Trophoblast cell (in vitro differentiated cells and primary cell): ENCODE data around the gene EVI2B.
A peak's percentile ranks its signal among the peaks of the same experiment; 100 is the strongest.
"Not testable (repeated sequence)": the region's sequence is repeated elsewhere in the genome, so short reads cannot be mapped to it uniquely, and the experiment has no call there.

Experiments
- DNase-seq, 2 donors: peaks; one replicate each; pipeline ENCODE4 v3.0.0-alpha.2; 2016
- H2AFZ ChIP-seq: 2 replicates; pipeline ENCODE4 v1.6.1; 2013; ENCODE audit warnings: low read length, moderate library complexity, mild to moderate bottlenecking; ENCODE audit not compliant: insufficient read depth, poor library complexity
- H2AK5ac ChIP-seq: 2 replicates; pipeline ENCODE4 v1.6.1; 2013; ENCODE audit warnings: mild to moderate bottlenecking, low read length
- H2BK120ac ChIP-seq: 2 replicates; pipeline ENCODE4 v1.6.1; 2013; ENCODE audit warnings: low read length, mild to moderate bottlenecking, moderate library complexity; ENCODE audit not compliant: insufficient read depth, poor library complexity
- H2BK12ac ChIP-seq: 2 replicates; pipeline ENCODE4 v1.6.1; 2013; ENCODE audit warnings: mild to moderate bottlenecking, low read length, moderate library complexity
- H2BK5ac ChIP-seq: 2 replicates; pipeline ENCODE4 v1.6.1; 2013; ENCODE audit warnings: low read length, low read depth, moderate library complexity, mild to moderate bottlenecking; ENCODE audit not compliant: poor library complexity
- H3K14ac ChIP-seq: 2 replicates; pipeline ENCODE4 v1.6.1; 2013; ENCODE audit warnings: mild to moderate bottlenecking, low read length
- H3K18ac ChIP-seq: 2 replicates; pipeline ENCODE4 v1.6.1; 2013; ENCODE audit warnings: mild to moderate bottlenecking, low read length
- H3K23ac ChIP-seq: 2 replicates; pipeline ENCODE4 v1.6.1; 2013; ENCODE audit warnings: low read length
- H3K27ac ChIP-seq: 2 replicates; pipeline ENCODE4 v1.5.1; 2013; ENCODE audit warnings: low read depth, mild to moderate bottlenecking, inconsistent platforms, low read length, moderate library complexity
- H3K27me3 ChIP-seq: 2 replicates; pipeline ENCODE4 v1.6.1; 2013; ENCODE audit warnings: inconsistent platforms, mild to moderate bottlenecking, low read length, moderate library complexity; ENCODE audit not compliant: insufficient read depth
- H3K36me3 ChIP-seq, 2 experiments: 1 replicate in 1 of 2; 2 replicates in 1 of 2; pipeline ENCODE4 v1.6.1; 2013; ENCODE audit warnings: low read length in 2 of 2, mild to moderate bottlenecking in 2 of 2, moderate library complexity in 1 of 2; ENCODE audit not compliant: insufficient read depth in 2 of 2, control insufficient read depth in 1 of 2
- H3K4ac ChIP-seq: 2 replicates; pipeline ENCODE4 v1.6.1; 2013; ENCODE audit warnings: low read depth, mild to moderate bottlenecking, low read length, moderate library complexity
- H3K4me1 ChIP-seq, 2 experiments: 1 replicate in 1 of 2; 2 replicates in 1 of 2; pipeline ENCODE4 v1.6.1; 2013; ENCODE audit warnings: low read length in 2 of 2, mild to moderate bottlenecking in 2 of 2, moderate library complexity in 1 of 2; ENCODE audit not compliant: insufficient read depth in 2 of 2, control insufficient read depth in 1 of 2
- H3K4me2 ChIP-seq: 2 replicates; pipeline ENCODE4 v1.6.1; 2013; ENCODE audit warnings: inconsistent platforms, mild to moderate bottlenecking, low read length, moderate library complexity
- H3K4me3 ChIP-seq: 2 replicates; pipeline ENCODE4 v1.5.1; 2013; ENCODE audit warnings: mild to moderate bottlenecking, low read depth, low read length, inconsistent platforms
- H3K79me1 ChIP-seq: one replicate; pipeline ENCODE4 v1.6.1; 2013; ENCODE audit warnings: low read length
- H3K79me2 ChIP-seq: 2 replicates; pipeline ENCODE4 v1.6.1; 2013; ENCODE audit warnings: low read length, mild to moderate bottlenecking; ENCODE audit not compliant: control insufficient read depth, insufficient read depth, poor library complexity
- H3K9ac ChIP-seq: 2 replicates; pipeline ENCODE4 v1.6.1; 2013; ENCODE audit warnings: mild to moderate bottlenecking, low read length
- H3K9me3 ChIP-seq: 2 replicates; pipeline ENCODE4 v1.6.1; 2013; ENCODE audit warnings: low read depth, mild to moderate bottlenecking, control low read depth, inconsistent platforms, low read length; ENCODE audit not compliant: insufficient read depth
- H4K12ac ChIP-seq: 2 replicates; pipeline ENCODE4 v1.6.1; 2013; ENCODE audit warnings: low read depth, mild to moderate bottlenecking, low read length, moderate library complexity
- H4K8ac ChIP-seq: 2 replicates; pipeline ENCODE4 v1.6.1; 2013; ENCODE audit warnings: low read depth, mild to moderate bottlenecking, low read length, moderate library complexity
- H4K91ac ChIP-seq: one replicate; pipeline ENCODE4 v1.6.1; 2013; ENCODE audit warnings: low read depth, mild to moderate bottlenecking, low read length, moderate library complexity
- WGBS: extraction: QIAGEN DNeasy Blood & Tissue Kit; methylation state at CpG from one replicate; pipeline ENCODE4 v1.1.7; 2013; ENCODE audit warnings: missing lambda C conversion rate; ENCODE audit not compliant: insufficient read length, insufficient coverage; ENCODE audit errors: extremely low coverage; 5-methylcytosine and 5-hydroxymethylcytosine counted together

The EVI2B gene

GRCh38 chr17:31349454-31349853, 35.6 kb upstream of the EVI2B start:
- Histone ChIP-seq H3K27me3 (no peaks in the 10 kb centered on the region), H2BK120ac (no peak overlapping the region), H2AK5ac (no peak overlapping the region), H3K4me2 (no peak overlapping the region), H2BK12ac (no peak overlapping the region), H3K9me3 (no peaks in the 10 kb centered on the region), H2AFZ (no peak overlapping the region), H3K4me3 (no peak overlapping the region), H4K12ac (no peak overlapping the region), H4K91ac (no peak overlapping the region), H3K4ac (no peak overlapping the region), H3K79me2 (no peaks in the 10 kb centered on the region), H3K27ac (no peak overlapping the region), H3K9ac (no peak overlapping the region), H3K79me1 (no peaks in the 10 kb centered on the region), H4K8ac (no peak overlapping the region), H2BK5ac (no peak overlapping the region), H3K36me3 (peaks cover 7 to 8% of the 10 kb centered on the region in 2 experiments), H3K14ac (no peak overlapping the region), H3K4me1 (no peaks in the 10 kb centered on the region), H3K23ac (no peak overlapping the region), H3K18ac (no peak overlapping the region)
- DNase-seq: no peak

- H3K4ac ChIP-seq, H3K79me1 ChIP-seq, H3K18ac ChIP-seq, H2BK120ac ChIP-seq, H3K4me1 ChIP-seq, H3K79me2 ChIP-seq, H3K4me3 ChIP-seq, H2AK5ac ChIP-seq, H4K91ac ChIP-seq, H3K9ac ChIP-seq, H4K8ac ChIP-seq, H2BK5ac ChIP-seq, H2AFZ ChIP-seq, H3K9me3 ChIP-seq, H4K12ac ChIP-seq, H3K14ac ChIP-seq, H3K27ac ChIP-seq, H3K27me3 ChIP-seq, H2BK12ac ChIP-seq, DNase-seq, H3K23ac ChIP-seq, H3K4me2 ChIP-seq: not testable (repeated sequence)
- H3K36me3 ChIP-seq: peaks cover 6 to 11% of the 10 kb centered on the region in 2 experiments
- WGBS: no CpG with 5 or more reads among the region's 34 CpGs
Observed at GRCh38 chr17:31345191-31345747, 31.4 kb upstream of the EVI2B start.

- H2BK5ac ChIP-seq: no peak overlapping the region
- H2BK120ac ChIP-seq: no peak overlapping the region
- H3K18ac ChIP-seq: no peak overlapping the region
- H3K23ac ChIP-seq: no peak overlapping the region
- no CpG with 5 or more reads among the region's 6 CpGs for WGBS
- no peaks in the 10 kb centered on the region for H3K27me3 ChIP-seq
- H2AK5ac ChIP-seq: no peak overlapping the region
- H3K4ac ChIP-seq: no peak overlapping the region
- H2AFZ ChIP-seq: no peak overlapping the region
- no peaks in the 10 kb centered on the region for H3K4me1 ChIP-seq
- no peak overlapping the region for H2BK12ac ChIP-seq
- no peak overlapping the region for H4K8ac ChIP-seq
- H3K9me3 ChIP-seq: no peaks in the 10 kb centered on the region
- no peak overlapping the region for H3K4me2 ChIP-seq
- no peak overlapping the region for H3K9ac ChIP-seq
- no peaks in the 10 kb centered on the region for H3K79me2 ChIP-seq
- no peak overlapping the region for H3K27ac ChIP-seq
- no peak overlapping the region for H3K4me3 ChIP-seq
- no peak overlapping the region for H4K12ac ChIP-seq
- no peak overlapping the region for H4K91ac ChIP-seq
- H3K14ac ChIP-seq: no peak overlapping the region
- H3K36me3 ChIP-seq: peaks cover 8 to 17% of the 10 kb centered on the region in 2 experiments
- no peaks in the 10 kb centered on the region for H3K79me1 ChIP-seq
- DNase-seq: peak in 1 of 2 donors; percentile 10
Observed at GRCh38 chr17:31339906-31340661, 26.2 kb upstream of the EVI2B start.

GRCh38 chr17:31329221-31329620, 15.4 kb upstream of the EVI2B start:
- no peak overlapping the region for H2BK12ac ChIP-seq
- H4K8ac ChIP-seq: no peak overlapping the region
- no peak overlapping the region for H2AFZ ChIP-seq
- H3K4me1 ChIP-seq: peaks cover 0 to 5% of the 10 kb centered on the region in 2 experiments
- no peaks in the 10 kb centered on the region for H3K79me2 ChIP-seq
- H3K23ac ChIP-seq: no peak overlapping the region
- no peak overlapping the region for H3K18ac ChIP-seq
- no peak overlapping the region for H3K4me2 ChIP-seq
- H3K4ac ChIP-seq: no peak overlapping the region
- no peak overlapping the region for H2AK5ac ChIP-seq
- DNase-seq: peak; percentile 3 to 65
- peaks cover 5 to 11% of the 10 kb centered on the region in 2 experiments for H3K36me3 ChIP-seq
- H3K79me1 ChIP-seq: no peaks in the 10 kb centered on the region
- no peak overlapping the region for H2BK120ac ChIP-seq
- H4K91ac ChIP-seq: no peak overlapping the region
- H4K12ac ChIP-seq: no peak overlapping the region
- no peak overlapping the region for H3K14ac ChIP-seq
- H3K27me3 ChIP-seq: no peaks in the 10 kb centered on the region
- H2BK5ac ChIP-seq: no peak overlapping the region
- H3K9ac ChIP-seq: no peak overlapping the region
- no peaks in the 10 kb centered on the region for H3K9me3 ChIP-seq
- no peak overlapping the region for H3K27ac ChIP-seq
- no peak overlapping the region for H3K4me3 ChIP-seq
